ENCODE measurements around the gene ANKRD30A.
"Not testable (repeated sequence)": the region's sequence is repeated elsewhere in the genome, so short reads cannot be mapped to it uniquely, and the experiment has no call there.

Gene ANKRD30A

GRCh38 chr10:37263304-37263703, 137.9 kb downstream of the ANKRD30A start:
- no peak for DNase-seq

GRCh38 chr10:37268266-37268665, 142.9 kb downstream of the ANKRD30A start:
- DNase-seq = no peak

- DNase-seq = no peak
Measured at GRCh38 chr10:37269554-37270256, 144.3 kb downstream of the ANKRD30A start.

GRCh38 chr10:37275216-37275777, 149.9 kb downstream of the ANKRD30A start:
- DNase-seq = no peak

DNA sequence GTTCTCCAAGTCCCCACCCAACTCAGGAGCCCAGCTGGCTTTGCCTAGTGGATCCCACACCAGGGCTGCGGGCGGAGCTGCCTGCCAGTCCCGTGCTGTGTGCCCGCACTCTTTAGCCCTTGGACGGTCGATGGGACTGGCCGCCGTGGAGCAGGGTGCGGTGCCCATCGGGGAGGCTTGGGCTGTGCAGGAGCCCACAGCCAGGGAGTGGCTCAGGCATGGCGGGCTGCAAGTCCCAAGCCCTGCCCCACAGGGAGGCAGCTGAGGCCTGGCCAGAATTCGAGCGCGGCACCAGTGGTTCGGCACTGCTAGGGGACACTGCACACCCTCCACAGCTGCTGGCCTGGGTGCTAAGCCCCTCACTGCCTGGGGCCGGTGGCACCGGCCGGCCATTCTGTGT, 159.7 kb downstream of the ANKRD30A start:
- no peak for DNase-seq

GRCh38 chr10:37289833-37290464, 164.6 kb downstream of the ANKRD30A start:
- no peak for DNase-seq

- DNase-seq = no peak
Measured at GRCh38 chr10:37301271-37301670, 175.9 kb downstream of the ANKRD30A start.

- no peak for DNase-seq
Measured at GRCh38 chr10:37304036-37304435, 178.6 kb downstream of the ANKRD30A start.

- DNase-seq = no peak
Measured at GRCh38 chr10:37314350-37314749, 189.0 kb downstream of the ANKRD30A start.

- no peak for DNase-seq
Measured at GRCh38 chr10:37314862-37315261, 189.5 kb downstream of the ANKRD30A start.

- no peak for DNase-seq
Measured at GRCh38 chr10:37344413-37344812, 219.0 kb downstream of the ANKRD30A start.

DNA sequence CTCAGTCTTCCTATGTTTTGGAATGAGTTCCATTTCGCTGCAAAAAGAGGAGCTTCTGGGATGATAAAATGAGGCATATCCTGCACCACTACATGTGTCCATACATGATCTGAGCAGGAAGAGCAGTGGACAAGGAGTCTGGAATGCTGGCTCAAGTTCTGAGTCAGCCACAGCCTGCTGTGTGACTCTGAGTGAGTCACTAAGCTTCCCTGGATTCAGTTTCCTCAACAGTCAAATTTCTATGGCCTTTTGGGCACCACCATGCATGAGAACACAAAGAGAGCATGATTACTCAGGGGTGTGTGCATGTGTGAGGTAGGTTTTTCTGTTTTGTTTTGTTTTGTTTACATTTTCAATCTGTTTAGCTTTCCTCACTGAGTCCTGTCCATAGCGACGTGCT, 254.6 kb downstream of the ANKRD30A start:
- no peak for DNase-seq

GRCh38 chr10:37381271-37381670, 255.9 kb downstream of the ANKRD30A start:
- DNase-seq = no peak

GRCh38 chr10:37384923-37385322, 259.5 kb downstream of the ANKRD30A start:
- DNase-seq = no peak

DNA sequence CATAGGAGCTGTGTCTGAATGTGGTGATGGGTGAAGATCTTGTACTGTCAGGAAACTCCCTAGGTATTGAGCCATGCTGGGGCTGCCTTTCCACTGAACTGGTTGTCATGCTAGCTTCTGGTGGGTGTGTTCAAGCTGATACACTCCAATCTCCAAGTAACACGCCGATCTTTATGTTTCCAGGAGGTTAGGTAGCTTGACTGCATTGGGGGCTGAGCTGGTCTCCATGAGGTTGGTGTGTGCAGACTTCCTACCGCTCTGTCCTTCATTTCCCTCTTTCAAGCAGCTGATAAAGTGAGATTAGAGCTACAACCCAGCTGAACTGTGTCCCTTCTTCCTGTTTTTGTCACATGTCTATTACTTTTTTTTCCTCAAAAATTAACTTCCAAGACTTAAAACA, 265.5 kb downstream of the ANKRD30A start:
- DNase-seq = no peak

DNA sequence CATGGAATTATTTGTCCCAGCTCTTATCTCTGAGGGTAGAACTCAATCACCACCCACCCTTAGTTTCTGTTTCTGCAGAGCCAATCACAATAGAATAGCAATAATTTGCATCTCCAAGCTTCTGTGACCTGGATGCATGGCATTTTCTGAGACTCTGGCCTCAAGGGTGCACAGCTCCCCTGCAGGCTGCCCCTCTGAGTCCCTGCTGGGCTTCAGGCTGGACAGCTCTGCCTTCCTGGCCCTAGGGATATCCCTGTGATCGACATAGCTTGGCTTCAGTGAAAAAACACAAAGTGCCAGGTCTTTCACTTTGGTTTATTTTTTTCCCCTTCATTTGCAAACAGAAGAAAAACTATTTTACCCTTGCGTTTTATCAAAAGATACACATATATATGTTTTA, 275.4 kb downstream of the ANKRD30A start:
- DNase-seq = not testable (repeated sequence)

DNA sequence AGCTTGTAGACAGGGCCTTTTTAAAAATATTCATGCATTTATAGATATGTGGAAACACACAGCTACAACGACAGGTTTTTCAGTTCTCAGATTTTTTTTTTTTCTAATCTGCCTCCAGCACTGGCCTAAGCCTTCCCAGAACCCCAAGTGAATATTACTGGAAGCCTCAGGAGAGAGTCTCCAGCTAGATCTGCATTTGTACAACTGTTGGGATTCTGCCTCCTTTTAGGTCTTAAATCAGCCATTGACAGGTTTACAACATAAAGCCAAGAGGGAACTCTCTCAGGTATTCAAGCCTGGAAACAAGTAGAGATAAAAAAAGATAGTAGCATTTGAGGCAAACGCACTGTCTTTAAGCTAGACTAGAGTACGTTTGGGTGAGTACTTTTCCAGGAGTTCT, 275.8 kb downstream of the ANKRD30A start:
- no peak for DNase-seq

DNA sequence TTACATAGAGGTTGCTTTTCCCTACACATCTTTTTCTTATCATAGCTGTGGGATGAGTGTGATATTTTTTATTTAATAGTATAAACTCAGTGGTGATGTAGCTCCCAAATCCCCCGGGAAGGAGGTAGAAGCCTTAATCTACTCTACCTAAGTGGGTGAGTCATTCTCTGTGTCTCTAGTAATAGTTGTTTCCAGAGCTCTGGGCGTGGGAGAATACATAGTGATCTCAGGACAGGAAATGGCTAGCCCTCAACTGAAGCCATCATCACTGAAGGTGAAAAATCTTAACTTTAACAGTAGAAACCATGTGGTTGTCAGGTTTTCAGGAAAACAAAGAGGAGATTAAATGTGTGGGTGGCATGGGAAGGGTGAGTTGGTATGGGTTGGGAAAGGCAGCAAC, 278.4 kb downstream of the ANKRD30A start:
- no peak for DNase-seq

All from activated T-cell treated with anti-CD3 and anti-CD28 coated beads, Interleukin-2, amount 50 U/mL, for 48 hours (primary cell).